NCI-H226 (cell line): Measurements from ENCODE around the gene PAIP2.
"Not testable (repeated sequence)": the region's sequence is repeated elsewhere in the genome, so short reads cannot be mapped to it uniquely, and the experiment has no call there.

Source experiments
- DNase-seq: peaks from one replicate; pipeline ENCODE4 v3.0.0-alpha.2; 2015

The PAIP2 gene

GRCh38 chr5:139335811-139336210 is 5.8 kb upstream of the PAIP2 start:
- no peak for DNase-seq

DNA sequence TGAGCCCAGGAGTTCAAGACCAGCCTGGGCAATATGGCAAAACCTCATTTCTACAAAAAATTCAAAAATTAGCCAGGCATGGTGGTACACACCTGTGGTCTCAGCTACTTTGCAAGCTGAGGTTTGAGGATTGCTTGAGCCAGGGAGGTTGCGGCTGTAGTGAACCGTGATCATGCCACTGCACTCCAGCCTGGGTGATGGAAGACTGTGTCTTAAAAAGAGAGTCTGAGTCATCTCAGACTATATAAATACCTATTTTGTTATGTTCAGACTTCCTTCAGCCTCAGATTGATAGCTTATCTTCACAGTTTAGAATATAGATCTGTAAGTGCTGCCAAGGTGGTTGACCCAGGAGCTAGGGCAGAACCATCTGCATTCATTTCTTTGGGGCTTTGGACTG is 1.6 kb upstream of the PAIP2 start:
- DNase-seq: no peak

- DNase-seq: no peak
These were observed 416 bp upstream of the PAIP2 start for GRCh38 chr5:139341187-139341688.

- no peak for DNase-seq
These were observed 719 bp downstream of the PAIP2 start for GRCh38 chr5:139342423-139342723.

GRCh38 chr5:139343476-139343875 is 1.8 kb downstream of the PAIP2 start:
- no peak for DNase-seq

GRCh38 chr5:139344177-139344576 is 2.5 kb downstream of the PAIP2 start:
- no peak for DNase-seq

DNA sequence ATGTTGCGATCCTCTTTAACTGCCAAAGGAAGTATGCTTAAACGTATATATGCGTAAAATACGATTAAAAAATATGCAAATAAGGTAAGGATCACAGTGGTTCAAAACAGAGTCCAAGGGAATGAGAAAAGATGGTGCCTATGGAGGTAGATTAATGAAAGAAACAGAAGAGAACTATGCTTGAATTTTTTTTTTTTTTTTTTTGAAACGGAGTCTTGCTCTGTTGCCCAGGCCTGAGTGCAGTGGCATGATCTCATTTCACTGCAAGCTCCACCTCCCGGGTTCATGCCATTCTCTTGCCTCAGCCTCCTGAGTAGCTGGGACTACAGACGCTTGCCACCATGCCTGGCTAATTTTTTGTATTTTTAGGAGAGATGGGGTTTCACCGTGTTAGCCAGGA is 3.8 kb downstream of the PAIP2 start:
- not testable (repeated sequence) for DNase-seq

- not testable (repeated sequence) for DNase-seq
These were observed 6.2 kb downstream of the PAIP2 start for GRCh38 chr5:139347863-139348262.

GRCh38 chr5:139354186-139354585 is 12.5 kb downstream of the PAIP2 start:
- DNase-seq: no peak

DNA sequence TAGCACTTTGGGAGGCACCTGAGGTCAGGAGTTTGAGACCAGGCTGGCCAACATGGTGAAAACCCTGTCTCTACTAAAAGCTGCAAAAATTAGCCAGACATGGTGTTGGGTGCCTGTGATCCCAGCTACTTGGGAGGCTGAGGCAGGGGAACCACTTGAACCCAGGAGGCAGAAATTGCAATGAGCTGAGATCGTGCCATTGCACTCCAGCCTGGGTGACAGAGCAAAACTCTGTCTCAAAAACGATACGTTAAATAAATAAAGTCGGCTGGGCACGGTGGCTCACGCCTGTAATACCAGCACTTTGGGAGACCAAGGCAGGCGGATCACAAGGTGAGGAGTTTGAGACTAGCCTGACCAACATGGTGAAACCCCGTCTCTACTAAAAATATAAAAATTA is 14.2 kb downstream of the PAIP2 start:
- not testable (repeated sequence) for DNase-seq

- no peak for DNase-seq
These were observed 16.4 kb downstream of the PAIP2 start for GRCh38 chr5:139358064-139358463.

DNA sequence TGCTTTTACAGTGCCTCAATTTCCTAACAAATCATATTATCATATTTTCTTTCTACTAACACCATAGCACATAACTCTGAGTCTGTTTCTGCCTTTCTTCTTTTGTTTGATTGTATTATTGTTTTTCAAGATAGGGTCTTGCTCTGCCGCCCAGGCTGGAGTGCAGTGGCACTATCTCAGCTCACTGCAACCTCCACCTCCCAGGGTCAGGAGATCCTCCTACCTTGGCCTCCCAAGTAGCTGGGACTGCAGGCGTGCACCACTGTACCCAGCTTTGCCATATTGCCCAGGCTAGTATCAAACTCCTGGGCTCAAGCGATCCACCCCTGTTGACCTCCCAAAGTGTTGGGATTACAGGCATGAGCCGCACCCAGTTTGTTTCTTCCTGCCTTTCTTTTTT is 18.7 kb downstream of the PAIP2 start:
- no peak for DNase-seq

DNA sequence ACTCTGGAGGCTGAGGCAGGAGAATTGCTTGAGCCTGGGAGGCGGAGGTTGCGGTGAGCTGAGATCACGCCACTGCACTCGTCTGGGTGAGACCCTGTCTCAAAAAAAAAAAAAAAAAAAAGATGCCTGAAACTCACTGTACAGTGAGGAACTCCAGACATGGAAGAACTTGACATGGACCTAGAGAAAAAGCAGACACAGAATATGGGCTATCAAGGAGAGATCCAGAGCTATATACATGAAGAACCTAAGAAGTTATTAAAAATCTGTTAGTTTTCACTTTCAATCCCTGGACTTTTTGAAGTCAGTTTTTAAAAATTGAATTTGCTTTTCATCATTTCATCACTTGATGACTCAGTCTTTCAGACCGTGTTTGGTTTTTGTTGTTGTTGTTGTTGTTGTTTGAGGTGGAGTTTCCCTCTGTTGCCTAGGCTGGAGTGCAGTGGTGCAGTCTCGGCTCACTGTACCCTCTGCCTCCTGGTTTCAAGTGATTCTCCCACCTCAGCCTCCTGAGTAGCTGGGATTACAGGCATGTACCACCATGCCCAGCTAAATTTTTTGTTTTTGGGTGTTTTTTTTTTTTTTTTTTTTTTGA is 20.3 kb downstream of the PAIP2 start:
- no peak for DNase-seq

GRCh38 chr5:139363937-139364336 is 22.3 kb downstream of the PAIP2 start:
- no peak for DNase-seq

DNA sequence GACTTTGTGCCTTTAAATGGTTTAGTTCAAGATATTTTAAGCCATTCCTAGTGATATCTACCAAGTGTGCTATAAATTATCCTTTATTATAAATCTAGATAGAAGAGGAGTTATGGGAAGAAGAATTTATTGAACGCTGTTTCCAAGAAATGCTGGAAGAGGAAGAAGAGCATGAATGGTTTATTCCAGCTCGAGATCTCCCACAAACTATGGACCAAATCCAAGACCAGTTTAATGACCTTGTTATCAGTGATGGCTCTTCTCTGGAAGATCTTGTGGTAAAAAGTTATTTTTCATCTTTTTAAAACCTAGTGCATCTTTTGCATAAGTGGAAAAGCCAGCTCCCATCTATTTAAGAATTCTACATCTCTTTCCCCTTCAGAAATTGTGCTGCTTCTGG is 22.8 kb downstream of the PAIP2 start:
- DNase-seq: no peak

- DNase-seq: no peak
These were observed 27.0 kb downstream of the PAIP2 start for GRCh38 chr5:139368613-139369012.

DNA sequence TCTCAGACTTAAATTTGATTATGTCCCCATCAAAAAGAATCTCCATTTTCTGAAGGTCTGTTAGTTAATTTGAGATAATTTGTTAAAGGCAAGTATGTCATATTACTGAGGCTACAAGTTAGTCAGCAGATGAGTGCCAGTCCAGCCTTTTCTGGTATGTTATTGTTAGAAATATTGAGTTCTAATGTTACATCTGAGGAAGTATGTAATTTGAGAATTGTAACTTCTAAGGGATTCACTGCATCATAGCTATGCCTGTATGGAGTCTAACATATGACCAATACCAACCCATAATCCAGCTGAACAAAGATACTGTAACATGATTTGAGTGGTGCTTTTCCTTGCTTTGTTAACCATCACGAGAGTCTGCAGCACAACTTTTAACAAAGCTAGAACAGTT is 27.5 kb downstream of the PAIP2 start:
- no peak for DNase-seq

GRCh38 chr5:139371482-139372435 is 30.1 kb downstream of the PAIP2 start:
- peak; percentile 44 for DNase-seq

DNA sequence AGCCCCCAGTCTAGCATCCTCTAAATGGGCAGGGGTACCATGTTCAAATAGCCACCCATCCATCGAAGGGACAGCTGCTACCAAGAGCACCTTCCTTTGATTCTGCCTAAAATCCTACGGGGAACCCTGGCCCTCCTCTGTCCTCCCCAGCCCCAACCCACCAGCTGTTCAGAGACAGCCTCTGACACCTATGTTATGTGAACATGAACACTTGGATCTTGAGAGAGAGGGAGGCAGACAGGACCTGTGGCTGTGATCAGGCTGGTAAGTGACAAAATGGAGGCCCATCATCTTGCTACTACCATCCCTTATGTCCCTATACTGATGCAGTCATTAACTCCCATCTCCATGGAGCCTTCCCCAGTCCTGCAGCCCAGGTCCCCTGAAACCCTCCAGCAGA is 33.3 kb downstream of the PAIP2 start:
- DNase-seq: no peak

GRCh38 chr5:139376364-139376763 is 34.7 kb downstream of the PAIP2 start:
- no peak for DNase-seq

DNA sequence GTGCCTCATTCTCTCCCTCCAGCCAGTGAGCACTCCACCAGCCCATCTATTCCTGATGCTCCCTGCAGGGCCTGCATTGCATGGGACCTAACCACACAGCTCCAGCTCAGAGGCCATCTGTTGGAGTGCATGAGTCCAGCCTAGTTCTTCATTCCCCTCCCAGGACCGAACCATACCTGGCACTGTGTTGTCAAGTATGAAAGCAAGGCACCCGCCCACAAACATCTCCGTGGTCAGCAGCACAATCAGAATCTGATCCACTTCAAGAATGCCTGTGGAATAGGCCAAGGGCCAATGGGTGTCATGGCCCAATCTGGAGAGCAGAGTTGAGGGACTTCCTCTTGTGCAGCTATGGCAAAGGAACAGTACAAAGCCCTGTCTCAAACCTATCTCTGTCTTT is 35.6 kb downstream of the PAIP2 start:
- DNase-seq: no peak

- DNase-seq: no peak
These were observed 36.6 kb downstream of the PAIP2 start for GRCh38 chr5:139378101-139378825.

GRCh38 chr5:139378941-139379361 is 37.3 kb downstream of the PAIP2 start:
- no peak for DNase-seq
